ENCODE measurements around the gene MRPS16. TPM values are rescaled to one million over a fixed set of nuclear protein-coding genes. Genes with fewer than 3 reads are reported as not detected.

The MRPS16 gene
- total RNA-seq, 1 donor from 2014 or later: 67.0 TPM

- peak overlapping the region; percentile 89 for H3K4me3 ChIP-seq (ENCODE audit: insufficient read depth, low read depth, low read length)
- DNase-seq (ENCODE audit: low read depth): no peak
- Mint-ChIP-seq H3K4me3 (ENCODE audit: unreplicated experiment) (peak overlapping the region; percentile 94), H3K9me3 (ENCODE audit: unreplicated experiment) (no peaks in the 10 kb centered on the region), H3K4me1 (ENCODE audit: low read depth, unreplicated experiment) (peaks cover 17% of the 10 kb centered on the region), H3K27me3 (ENCODE audit: low read depth, unreplicated experiment) (no peaks in the 10 kb centered on the region), H3K27ac (ENCODE audit: unreplicated experiment) (peak overlapping the region; percentile 75), H3K36me3 (ENCODE audit: low read depth, unreplicated experiment) (peaks cover 12% of the 10 kb centered on the region)
- peak overlapping the region; percentile 86 for H3K9ac ChIP-seq (ENCODE audit: low read length)
- H3K36me3 ChIP-seq (ENCODE audit: insufficient read depth, low read length): peaks cover 46% of the 10 kb centered on the region
- TF ChIP-seq EZH2 (IDR thresholded peaks at IDR 0.05; ENCODE audit: insufficient read depth, low read length): no peak
- FAIRE-seq: no peak
- peak overlapping the region; percentile 91 for H3K4me2 ChIP-seq (ENCODE audit: low read length)
- no peaks in the 10 kb centered on the region for H3K9me3 ChIP-seq (ENCODE audit: insufficient read depth, low read depth, low read length)
- no peaks in the 10 kb centered on the region for H3K27me3 ChIP-seq (ENCODE audit: insufficient read depth, low read length)
- H3K27ac ChIP-seq (ENCODE audit: low read depth, low read length): peak overlapping the region; percentile 81
- peaks cover 13% of the 10 kb centered on the region for H4K20me1 ChIP-seq (ENCODE audit: insufficient read depth, low read length)
- peaks cover 21% of the 10 kb centered on the region for H3K4me1 ChIP-seq (ENCODE audit: insufficient read depth, low read length)
- peaks cover 78% of the 10 kb centered on the region for H3K79me2 ChIP-seq (ENCODE audit: insufficient read depth, low read length)
- H2AFZ ChIP-seq (ENCODE audit: low read depth, low read length): no peak overlapping the region
Observed at GRCh38 chr10:73246322-73246645, 6.2 kb downstream of the MRPS16 start.

DNA sequence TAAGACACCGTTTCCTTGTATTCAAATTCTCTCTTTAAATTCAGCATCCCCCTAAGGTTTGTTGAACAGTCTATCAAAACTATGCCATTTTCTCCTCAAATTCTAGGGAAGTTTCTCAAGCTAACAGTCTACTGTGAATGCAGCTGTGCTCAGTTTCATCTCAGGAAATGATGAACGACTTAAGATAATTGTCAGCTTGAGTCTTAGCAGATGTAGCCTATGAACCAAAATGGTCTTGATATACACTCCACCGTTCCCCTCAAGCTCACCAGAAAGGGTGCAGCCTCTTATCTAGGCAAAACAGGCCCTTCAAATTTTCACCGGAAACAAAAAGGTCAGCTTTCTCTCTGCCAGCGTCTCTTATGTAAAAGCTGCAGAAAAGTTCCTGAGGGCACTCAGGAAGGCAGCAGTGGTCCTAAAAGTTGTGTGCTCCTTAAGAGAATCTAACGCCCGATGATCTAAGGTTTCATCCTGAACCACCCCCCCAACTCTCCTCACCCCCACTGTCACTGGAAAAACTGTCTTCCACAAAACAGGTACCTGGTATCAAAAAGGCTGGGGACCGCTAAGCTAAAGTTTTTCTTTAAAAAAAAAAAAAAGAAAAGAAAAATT, 7.5 kb downstream of the MRPS16 start:
- FAIRE-seq: no peak
- Histone ChIP-seq H3K4me2 (ENCODE audit: low read length) (peak overlapping the region; percentile 91), H3K79me2 (ENCODE audit: insufficient read depth, low read length) (peaks cover 67% of the 10 kb centered on the region), H3K27me3 (ENCODE audit: insufficient read depth, low read length) (no peaks in the 10 kb centered on the region), H3K4me3 (ENCODE audit: insufficient read depth, low read depth, low read length) (peak overlapping the region; percentile 89), H4K20me1 (ENCODE audit: insufficient read depth, low read length) (peaks cover 13% of the 10 kb centered on the region), H3K36me3 (ENCODE audit: insufficient read depth, low read length) (peaks cover 47% of the 10 kb centered on the region), H3K9me3 (ENCODE audit: insufficient read depth, low read depth, low read length) (no peaks in the 10 kb centered on the region), H3K4me1 (ENCODE audit: insufficient read depth, low read length) (peaks cover 15% of the 10 kb centered on the region), H3K27ac (ENCODE audit: low read depth, low read length) (no peak overlapping the region), H2AFZ (ENCODE audit: low read depth, low read length) (no peak overlapping the region), H3K9ac (ENCODE audit: low read length) (peak overlapping the region; percentile 86)
- Mint-ChIP-seq H3K4me1 (ENCODE audit: low read depth, unreplicated experiment) (peaks cover 9% of the 10 kb centered on the region), H3K4me3 (ENCODE audit: unreplicated experiment) (peak overlapping the region; percentile 74), H3K36me3 (ENCODE audit: low read depth, unreplicated experiment) (peaks cover 11% of the 10 kb centered on the region), H3K27me3 (ENCODE audit: low read depth, unreplicated experiment) (no peaks in the 10 kb centered on the region), H3K9me3 (ENCODE audit: unreplicated experiment) (no peaks in the 10 kb centered on the region), H3K27ac (ENCODE audit: unreplicated experiment) (peak overlapping the region; percentile 43)
- TF ChIP-seq, protein P1, sequence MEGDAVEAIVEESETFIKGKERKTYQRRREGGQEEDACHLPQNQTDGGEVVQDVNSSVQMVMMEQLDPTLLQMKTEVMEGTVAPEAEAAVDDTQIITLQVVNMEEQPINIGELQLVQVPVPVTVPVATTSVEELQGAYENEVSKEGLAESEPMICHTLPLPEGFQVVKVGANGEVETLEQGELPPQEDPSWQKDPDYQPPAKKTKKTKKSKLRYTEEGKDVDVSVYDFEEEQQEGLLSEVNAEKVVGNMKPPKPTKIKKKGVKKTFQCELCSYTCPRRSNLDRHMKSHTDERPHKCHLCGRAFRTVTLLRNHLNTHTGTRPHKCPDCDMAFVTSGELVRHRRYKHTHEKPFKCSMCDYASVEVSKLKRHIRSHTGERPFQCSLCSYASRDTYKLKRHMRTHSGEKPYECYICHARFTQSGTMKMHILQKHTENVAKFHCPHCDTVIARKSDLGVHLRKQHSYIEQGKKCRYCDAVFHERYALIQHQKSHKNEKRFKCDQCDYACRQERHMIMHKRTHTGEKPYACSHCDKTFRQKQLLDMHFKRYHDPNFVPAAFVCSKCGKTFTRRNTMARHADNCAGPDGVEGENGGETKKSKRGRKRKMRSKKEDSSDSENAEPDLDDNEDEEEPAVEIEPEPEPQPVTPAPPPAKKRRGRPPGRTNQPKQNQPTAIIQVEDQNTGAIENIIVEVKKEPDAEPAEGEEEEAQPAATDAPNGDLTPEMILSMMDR (IDR thresholded peaks at IDR 0.05; ENCODE audit: insufficient read depth, low read depth, low read length): no peak
- TF ChIP-seq EZH2 (IDR thresholded peaks at IDR 0.05; ENCODE audit: insufficient read depth, low read length): no peak
- DNase-seq (ENCODE audit: low read depth): no peak

- H3K9me3 ChIP-seq (ENCODE audit: insufficient read depth, low read depth, low read length): no peaks in the 10 kb centered on the region
- H3K27ac ChIP-seq (ENCODE audit: low read depth, low read length): no peak overlapping the region
- no peak for DNase-seq (ENCODE audit: low read depth)
- H3K4me1 Mint-ChIP-seq (ENCODE audit: low read depth, unreplicated experiment): no peaks in the 10 kb centered on the region
- no peak for TF ChIP-seq EZH2 (IDR thresholded peaks at IDR 0.05; ENCODE audit: insufficient read depth, low read length)
- TF ChIP-seq, protein P1 (IDR thresholded peaks at IDR 0.05; ENCODE audit: insufficient read depth, low read depth, low read length): no peak
- H3K79me2 ChIP-seq (ENCODE audit: insufficient read depth, low read length): peaks cover 24% of the 10 kb centered on the region
- H3K36me3 Mint-ChIP-seq (ENCODE audit: low read depth, unreplicated experiment): peaks cover 11% of the 10 kb centered on the region
- H3K9ac ChIP-seq (ENCODE audit: low read length): no peak overlapping the region
- no peak overlapping the region for H3K4me3 ChIP-seq (ENCODE audit: insufficient read depth, low read depth, low read length)
- no peak overlapping the region for H3K4me2 ChIP-seq (ENCODE audit: low read length)
- H2AFZ ChIP-seq (ENCODE audit: low read depth, low read length): no peak overlapping the region
- FAIRE-seq: no peak
- no peaks in the 10 kb centered on the region for H3K27me3 ChIP-seq (ENCODE audit: insufficient read depth, low read length)
- no peaks in the 10 kb centered on the region for H3K9me3 Mint-ChIP-seq (ENCODE audit: unreplicated experiment)
- no peak overlapping the region for H3K4me3 Mint-ChIP-seq (ENCODE audit: unreplicated experiment)
- no peaks in the 10 kb centered on the region for H3K27me3 Mint-ChIP-seq (ENCODE audit: low read depth, unreplicated experiment)
- peaks cover 50% of the 10 kb centered on the region for H3K36me3 ChIP-seq (ENCODE audit: insufficient read depth, low read length)
- peaks cover 15% of the 10 kb centered on the region for H4K20me1 ChIP-seq (ENCODE audit: insufficient read depth, low read length)
- peaks cover 2% of the 10 kb centered on the region for H3K4me1 ChIP-seq (ENCODE audit: insufficient read depth, low read length)
- no peak overlapping the region for H3K27ac Mint-ChIP-seq (ENCODE audit: unreplicated experiment)
Observed at GRCh38 chr10:73239908-73240307, 12.5 kb downstream of the MRPS16 start.
